IPS-15b (cell line): ENCODE results near the gene SHANK3.
A peak's percentile ranks its signal among the peaks of the same experiment; 100 is the strongest.

Source experiments
- H3K27me3 ChIP-seq: one replicate; pipeline ENCODE4 v1.6.1; 2013; ENCODE audit warnings: low read length; ENCODE audit not compliant: control insufficient read depth, insufficient read depth
- H3K36me3 ChIP-seq: one replicate; pipeline ENCODE4 v1.6.1; 2013; ENCODE audit warnings: low read length; ENCODE audit not compliant: control insufficient read depth, insufficient read depth
- H3K4me1 ChIP-seq: one replicate; pipeline ENCODE4 v1.6.1; 2013; ENCODE audit warnings: mild to moderate bottlenecking, low read length; ENCODE audit not compliant: control insufficient read depth, insufficient read depth
- H3K4me3 ChIP-seq: one replicate; pipeline ENCODE4 v1.5.1; 2013; ENCODE audit warnings: low read depth, low read length
- H3K9ac ChIP-seq: one replicate; pipeline ENCODE4 v1.6.1; 2013; ENCODE audit warnings: low read depth, mild to moderate bottlenecking, low read length
- H3K9me3 ChIP-seq: one replicate; pipeline ENCODE4 v1.6.1; 2013; ENCODE audit warnings: mild to moderate bottlenecking, low read length; ENCODE audit not compliant: control insufficient read depth, insufficient read depth

Gene SHANK3

DNA sequence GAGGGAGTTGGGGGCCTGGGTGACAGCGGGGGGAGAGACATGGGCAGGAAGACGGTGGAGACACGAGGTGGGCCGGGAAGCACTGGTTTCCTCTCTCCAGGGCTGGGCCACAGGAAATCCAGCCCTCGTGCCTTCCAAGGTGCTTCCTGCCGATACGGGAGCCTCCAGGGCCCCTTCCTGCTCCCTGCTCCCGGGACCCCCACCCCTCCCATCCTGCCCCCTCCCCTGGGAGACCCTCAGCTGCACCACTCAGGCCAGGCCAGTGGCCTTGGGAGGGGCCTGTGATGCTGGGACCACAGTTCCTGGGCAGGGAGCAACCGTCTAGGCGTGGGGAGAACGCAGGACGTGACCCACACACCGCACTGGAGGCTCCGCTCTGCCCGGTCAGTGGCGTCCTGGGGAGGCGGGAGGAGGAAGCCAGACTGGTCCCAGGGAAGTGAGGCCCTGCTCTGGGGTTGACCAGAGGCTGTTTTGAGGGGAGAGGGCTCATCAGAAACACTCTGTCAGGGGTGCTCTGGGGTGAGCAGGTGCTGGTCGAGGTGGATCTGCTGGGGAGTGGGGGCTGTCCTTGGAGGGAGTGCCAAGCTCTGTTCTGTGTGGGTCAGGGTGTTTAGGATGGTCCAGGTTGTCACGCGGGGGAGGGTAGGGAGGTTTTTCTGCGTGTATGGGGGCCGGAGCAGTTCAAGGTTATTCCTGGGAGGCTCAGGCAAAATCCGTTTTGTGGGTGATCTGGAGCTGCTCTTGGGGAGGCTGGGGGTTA is at the start of gene SHANK3:
SHANK3 (plus strand) TSS at position 353 of the 760 bp plus-strand sequence.
- no peak within 1 kb of the TSS for H3K9ac ChIP-seq
- peak within 1 kb of the TSS; percentile 59 for H3K4me3 ChIP-seq
- H3K27me3 ChIP-seq: peaks cover 25% of the 10 kb centered on the region
- H3K4me1 ChIP-seq: peaks cover 6% of the 10 kb centered on the region
- H3K9me3 ChIP-seq: no peaks in the 10 kb centered on the region
- H3K36me3 ChIP-seq: no peaks in the 10 kb centered on the region

DNA sequence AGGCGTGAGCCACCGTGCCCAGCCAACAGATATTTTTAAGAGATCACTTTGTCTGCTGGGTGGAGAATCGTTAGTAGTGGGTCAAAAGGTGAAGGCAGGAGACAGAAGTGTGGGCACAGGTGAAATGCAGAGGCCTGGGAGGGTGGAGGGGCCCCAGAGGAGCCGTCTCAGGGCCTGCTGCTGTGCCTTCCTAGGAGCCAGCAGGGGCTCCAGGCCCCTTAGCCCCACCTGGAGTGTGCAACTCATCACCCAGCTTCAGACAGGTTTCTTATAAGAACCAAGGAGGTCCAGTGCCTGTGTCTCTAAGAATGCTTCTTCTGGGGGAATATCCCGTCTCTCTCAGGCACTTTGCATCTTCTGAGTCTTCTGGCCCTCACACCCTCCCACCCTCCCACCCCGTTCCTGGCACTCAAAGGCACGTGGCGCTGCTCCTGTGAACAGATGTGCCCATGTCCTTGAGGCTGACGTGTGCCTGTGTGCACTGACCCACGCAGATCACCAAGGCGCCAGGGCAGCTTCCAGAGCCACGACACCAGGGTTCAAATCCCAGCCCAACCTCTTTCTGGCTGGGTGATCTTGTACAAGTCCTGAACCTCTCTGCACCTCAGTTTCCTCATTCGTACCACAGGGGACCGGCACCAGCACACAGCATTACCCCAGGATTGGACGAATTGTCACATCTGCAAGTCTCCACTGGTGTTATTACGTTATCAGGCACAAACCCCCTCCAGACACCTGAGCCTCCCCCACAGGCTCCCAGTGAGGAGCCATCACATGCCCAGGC is 48.1 kb upstream of the SHANK3 start:
- no peaks in the 10 kb centered on the region for H3K36me3 ChIP-seq
- peaks cover 13% of the 10 kb centered on the region for H3K27me3 ChIP-seq
- no peaks in the 10 kb centered on the region for H3K9me3 ChIP-seq
- no peak overlapping the region for H3K4me3 ChIP-seq
- peaks cover 9% of the 10 kb centered on the region for H3K4me1 ChIP-seq
- no peak overlapping the region for H3K9ac ChIP-seq

DNA sequence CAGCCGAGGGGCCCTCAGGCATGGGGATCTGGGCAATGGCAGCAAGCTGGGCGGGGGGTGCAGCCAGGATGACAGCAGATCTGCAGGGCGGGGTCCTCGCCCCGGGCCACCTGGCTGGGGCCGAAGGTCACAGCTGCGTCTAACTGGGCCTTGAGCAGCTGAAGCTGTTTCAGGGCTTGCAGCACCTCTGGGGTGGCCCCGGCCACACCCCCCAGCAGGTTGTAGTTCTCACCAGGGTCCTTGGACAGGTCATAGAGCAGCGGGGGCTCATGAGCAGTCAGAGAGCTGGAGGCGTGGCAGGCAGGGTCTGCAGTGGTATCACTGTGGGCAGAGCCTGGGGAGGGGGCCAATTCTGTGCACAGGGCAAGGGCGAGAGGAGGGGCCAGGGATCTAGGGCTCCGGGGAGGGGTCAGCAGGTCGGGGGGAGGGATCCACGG is 47.5 kb upstream of the SHANK3 start:
- H3K4me1 ChIP-seq: peaks cover 9% of the 10 kb centered on the region
- no peak overlapping the region for H3K9ac ChIP-seq
- H3K36me3 ChIP-seq: no peaks in the 10 kb centered on the region
- H3K27me3 ChIP-seq: peaks cover 13% of the 10 kb centered on the region
- H3K4me3 ChIP-seq: no peak overlapping the region
- H3K9me3 ChIP-seq: no peaks in the 10 kb centered on the region

DNA sequence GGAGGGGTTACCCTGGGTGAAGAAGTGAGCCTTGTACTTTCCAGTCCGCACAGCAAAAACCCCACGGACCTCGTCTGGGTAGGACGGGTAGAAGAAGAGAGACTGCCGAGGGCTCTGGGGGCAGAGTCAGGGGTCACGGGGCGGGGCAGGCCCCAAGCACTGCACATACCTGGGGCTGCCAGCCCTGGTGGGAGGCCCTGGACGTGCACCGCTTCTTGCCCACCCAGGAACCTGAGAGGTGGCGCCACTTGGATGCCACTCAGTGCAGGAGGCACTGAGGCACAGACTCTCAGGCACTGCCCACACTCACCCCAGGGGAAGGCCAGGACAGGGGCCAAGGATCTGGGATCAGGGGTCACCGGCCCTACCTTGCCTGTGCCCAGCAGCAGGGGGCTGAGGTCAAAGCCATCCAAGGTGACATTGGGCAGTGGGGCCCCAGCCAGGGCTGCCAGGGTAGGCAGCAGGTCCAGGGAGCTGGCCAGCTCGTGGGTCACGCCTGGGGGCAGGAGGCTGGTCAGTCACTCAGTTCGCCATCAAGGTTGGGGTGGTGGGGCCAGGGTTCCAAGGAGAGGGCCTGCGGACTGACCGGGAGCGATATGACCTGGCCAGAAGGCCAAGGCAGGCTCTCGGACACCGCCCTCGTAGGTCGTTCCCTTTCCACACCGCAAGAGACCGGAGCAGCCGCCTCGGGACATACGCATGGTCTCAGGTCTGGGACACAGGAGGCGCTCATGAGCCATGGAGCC is 46.9 kb upstream of the SHANK3 start:
- no peak overlapping the region for H3K4me3 ChIP-seq
- H3K27me3 ChIP-seq: peaks cover 13% of the 10 kb centered on the region
- H3K4me1 ChIP-seq: peaks cover 6% of the 10 kb centered on the region
- H3K9ac ChIP-seq: no peak overlapping the region
- no peaks in the 10 kb centered on the region for H3K9me3 ChIP-seq
- H3K36me3 ChIP-seq: no peaks in the 10 kb centered on the region

DNA sequence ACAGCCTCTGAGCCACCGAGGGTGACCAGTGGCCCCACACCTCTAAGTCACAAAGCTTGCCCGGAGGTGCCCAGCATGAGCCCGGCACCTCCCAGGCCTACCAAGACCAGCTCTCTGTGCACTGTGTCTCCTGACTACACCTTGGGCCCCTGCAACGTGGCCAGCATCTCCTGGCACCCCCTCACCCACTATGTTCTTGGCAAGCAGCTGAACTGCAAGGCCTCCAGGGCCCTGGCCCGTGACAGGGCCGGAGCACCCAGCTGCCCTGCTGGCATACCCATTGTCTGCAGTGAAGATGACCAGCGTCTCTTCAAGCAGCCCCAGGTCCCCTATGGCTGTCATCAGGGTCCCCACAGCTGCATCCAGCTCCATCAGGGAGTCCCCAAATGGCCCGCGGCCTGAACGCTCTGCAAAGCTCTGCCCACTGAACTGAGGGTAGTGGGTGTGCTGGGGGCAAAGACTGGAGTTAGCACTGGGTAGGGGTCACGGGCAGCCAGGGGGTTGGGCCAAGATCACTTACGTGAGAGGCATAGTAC is 46.2 kb upstream of the SHANK3 start:
- no peak overlapping the region for H3K9ac ChIP-seq
- H3K27me3 ChIP-seq: peaks cover 8% of the 10 kb centered on the region
- no peaks in the 10 kb centered on the region for H3K36me3 ChIP-seq
- H3K4me3 ChIP-seq: no peak overlapping the region
- H3K9me3 ChIP-seq: no peaks in the 10 kb centered on the region
- H3K4me1 ChIP-seq: peaks cover 6% of the 10 kb centered on the region

DNA sequence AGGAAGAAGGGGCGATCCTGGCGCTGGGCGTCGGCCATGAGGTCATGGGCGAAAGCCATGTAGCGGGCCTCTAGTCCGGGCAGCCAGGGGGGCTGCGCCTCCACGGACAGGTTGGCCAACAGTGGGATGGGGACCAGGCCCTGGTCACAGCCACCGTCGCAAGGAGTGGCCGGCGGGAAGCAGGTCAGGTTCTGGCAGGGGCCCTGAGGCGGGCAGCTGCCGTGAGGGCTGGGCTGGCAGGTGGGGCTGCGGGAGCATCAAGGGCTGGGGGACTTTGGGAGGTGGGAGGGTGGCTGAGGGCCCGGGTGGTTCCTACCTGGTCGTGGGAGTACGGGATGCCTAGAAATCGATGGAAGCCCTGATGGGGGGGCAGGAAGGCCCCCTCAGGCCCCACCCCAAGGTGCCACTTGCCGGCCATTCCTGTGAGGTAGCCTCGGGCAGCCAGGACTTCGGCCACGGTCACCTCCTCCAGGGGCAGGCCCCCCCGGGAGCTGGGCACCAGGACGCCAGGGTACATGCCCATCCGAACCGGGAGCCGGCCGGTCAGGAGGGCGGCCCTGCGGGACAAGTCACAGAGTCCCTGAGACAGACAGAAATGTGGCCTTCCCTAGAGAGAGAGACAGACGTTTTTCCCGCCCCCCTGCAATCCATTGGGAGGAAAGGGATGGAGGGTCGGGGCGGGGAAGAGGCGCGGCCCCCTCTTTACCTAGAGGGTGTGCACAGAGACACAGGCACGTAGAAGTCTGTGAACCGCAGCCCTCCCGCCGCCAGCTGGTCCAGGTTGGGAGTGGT is 45.6 kb upstream of the SHANK3 start:
- H3K4me1 ChIP-seq: peaks cover 6% of the 10 kb centered on the region
- no peak overlapping the region for H3K9ac ChIP-seq
- H3K4me3 ChIP-seq: peak overlapping the region; percentile 79
- no peaks in the 10 kb centered on the region for H3K9me3 ChIP-seq
- H3K36me3 ChIP-seq: no peaks in the 10 kb centered on the region
- peaks cover 7% of the 10 kb centered on the region for H3K27me3 ChIP-seq

DNA sequence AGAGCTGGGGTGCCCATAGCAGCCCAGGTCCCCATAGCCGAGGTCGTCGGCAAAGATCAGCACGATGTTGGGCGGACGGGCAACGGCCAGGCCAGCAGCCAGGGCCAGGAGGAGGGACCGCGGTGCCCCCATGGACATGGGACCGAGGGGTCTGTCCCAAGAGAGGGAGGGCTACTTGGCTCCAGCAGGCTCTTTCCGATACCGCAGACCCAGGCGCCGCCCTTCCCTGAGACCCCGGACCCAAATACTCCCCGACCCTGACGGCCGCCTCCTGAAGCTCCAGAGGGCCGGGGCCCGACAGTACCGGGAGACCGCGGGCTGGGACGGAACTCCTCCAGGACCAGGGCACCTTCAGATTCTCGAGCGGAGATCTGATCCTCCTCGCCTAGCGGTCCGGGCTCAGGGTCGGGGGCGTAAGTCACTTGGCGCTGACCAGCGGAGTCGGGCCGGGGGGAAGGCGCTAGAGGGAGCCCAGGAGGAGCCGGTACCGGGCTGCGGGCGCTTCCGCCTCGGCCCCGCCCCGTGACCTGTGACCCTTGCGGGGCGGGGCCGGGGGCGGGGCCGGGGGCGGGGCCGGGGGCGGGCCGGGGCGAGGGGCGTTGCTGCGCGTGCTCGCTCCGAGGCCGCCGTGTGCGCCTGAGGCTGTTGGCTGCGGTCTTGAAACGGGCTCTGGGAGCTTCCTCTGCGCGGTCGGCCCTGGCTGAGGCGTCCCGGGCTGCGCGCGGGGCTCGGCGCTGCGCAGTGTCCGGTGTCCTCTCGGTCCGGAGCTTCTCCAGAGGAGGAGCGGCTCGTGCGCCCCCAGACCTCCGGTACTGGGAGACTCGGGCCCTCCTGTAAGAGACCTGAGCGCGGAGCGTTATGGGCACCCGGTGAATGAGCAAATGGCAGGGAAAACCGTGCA is 44.7 kb upstream of the SHANK3 start, which contains the start of gene ARSA:
ARSA (minus strand) TSS at position 511 of the 901 bp plus-strand sequence; CDS start at position 138, 373 bp downstream.
- Histone ChIP-seq H3K36me3 (no peaks in the 10 kb centered on the region), H3K9ac (no peak within 1 kb of the TSS), H3K27me3 (peaks cover 7% of the 10 kb centered on the region), H3K9me3 (no peaks in the 10 kb centered on the region), H3K4me3 (peak within 1 kb of the TSS; percentile 79), H3K4me1 (peaks cover 6% of the 10 kb centered on the region)

DNA sequence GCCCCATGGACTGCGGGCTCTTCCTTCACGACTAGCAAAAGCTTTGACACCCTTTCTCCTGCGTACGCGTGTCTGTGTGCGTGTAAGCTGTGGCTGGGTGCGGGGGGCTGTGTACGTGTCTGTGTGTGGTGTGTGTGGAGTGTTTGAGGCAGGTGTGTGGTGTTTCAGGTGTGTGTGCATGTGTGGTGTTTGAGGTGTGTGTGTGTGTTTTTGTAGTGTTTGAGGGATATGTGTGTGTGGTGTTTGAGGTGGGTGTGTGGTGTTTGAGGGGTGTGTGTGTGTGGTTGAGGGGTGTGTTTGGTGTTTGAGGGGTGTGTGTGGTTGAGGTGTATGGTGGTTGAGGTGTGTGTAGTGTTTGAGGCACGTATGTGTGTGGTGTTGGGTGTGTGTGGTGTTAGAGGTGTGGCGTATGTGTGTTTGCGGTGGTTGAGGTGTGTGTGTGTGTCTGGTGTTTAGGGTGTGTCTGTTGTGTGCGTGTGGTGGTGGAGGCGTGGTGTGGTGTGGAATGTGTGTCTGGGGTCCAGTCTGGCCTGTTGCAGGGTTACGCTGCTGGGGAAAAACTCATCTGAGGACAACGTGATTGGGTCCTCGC is 44.0 kb upstream of the SHANK3 start:
- H3K4me1 ChIP-seq: peaks cover 6% of the 10 kb centered on the region
- peak overlapping the region; percentile 58 for H3K4me3 ChIP-seq
- no peaks in the 10 kb centered on the region for H3K9me3 ChIP-seq
- H3K36me3 ChIP-seq: no peaks in the 10 kb centered on the region
- no peak overlapping the region for H3K9ac ChIP-seq
- H3K27me3 ChIP-seq: peaks cover 7% of the 10 kb centered on the region

DNA sequence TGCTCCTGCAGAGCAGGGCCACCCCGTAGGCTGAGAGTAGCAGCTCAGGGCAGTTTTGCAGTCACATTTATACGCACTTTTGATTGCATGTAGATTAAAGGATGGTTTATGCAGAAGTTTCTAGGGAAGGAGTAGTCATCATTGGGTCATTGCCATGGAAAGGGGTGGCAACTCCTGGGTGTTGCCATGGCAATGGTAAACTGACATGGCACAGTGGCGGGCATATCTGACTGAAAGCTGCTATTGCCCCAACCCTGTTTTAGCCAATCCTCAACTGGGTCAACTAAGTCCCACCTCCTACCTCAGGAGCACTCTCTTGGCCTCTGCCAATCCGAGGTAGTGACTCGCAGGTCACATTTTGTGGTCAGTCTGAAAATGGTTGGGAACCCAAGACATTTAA is 42.2 kb upstream of the SHANK3 start:
- no peaks in the 10 kb centered on the region for H3K36me3 ChIP-seq

DNA sequence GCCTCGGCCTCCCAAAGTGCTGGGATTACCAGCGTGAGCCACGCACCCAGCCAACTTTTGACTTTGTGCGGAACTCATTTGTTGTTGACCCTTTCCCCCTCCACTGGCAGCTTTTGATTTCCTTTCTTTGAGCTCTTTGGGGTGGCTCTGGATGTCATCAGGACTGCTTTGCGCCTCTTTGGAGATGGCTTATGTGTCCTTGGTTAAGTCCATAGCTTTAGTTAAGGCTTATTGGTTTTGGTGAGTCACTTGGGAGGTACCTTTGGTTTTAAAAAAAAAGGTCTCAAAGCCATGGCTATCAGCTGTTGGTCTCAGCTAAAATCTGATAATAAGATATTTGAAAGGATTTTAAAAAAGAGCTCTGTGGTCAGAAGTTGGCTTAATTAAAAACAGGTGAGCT is 39.5 kb upstream of the SHANK3 start:
- H3K9me3 ChIP-seq: no peaks in the 10 kb centered on the region

More for the DNA sequence above, 42.2 kb upstream of the SHANK3 start:
- Histone ChIP-seq H3K9ac (no peak overlapping the region), H3K4me3 (no peak overlapping the region), H3K9me3 (no peaks in the 10 kb centered on the region), H3K27me3 (peaks cover 7% of the 10 kb centered on the region), H3K4me1 (peaks cover 6% of the 10 kb centered on the region)

More for the DNA sequence above, 39.5 kb upstream of the SHANK3 start:
- Histone ChIP-seq H3K4me1 (peaks cover 6% of the 10 kb centered on the region), H3K27me3 (peaks cover 7% of the 10 kb centered on the region), H3K4me3 (no peak overlapping the region), H3K9ac (no peak overlapping the region), H3K36me3 (no peaks in the 10 kb centered on the region)
